H1 (cell line): ENCODE results near the gene ITPK1. TPM values are rescaled to one million over a fixed set of nuclear protein-coding genes. Genes with fewer than 3 reads are reported as not detected.

Experiments used
- CTCF ChIA-PET: fragments of 300-600 bp; sonication (Branson Sonifier 250); formaldehyde crosslinking; loops from one replicate; lab custom pipeline; 2021; ENCODE audit not compliant: partially characterized antibody; lab: Charles Lee
- POLR2A ChIA-PET: fragments of 300-600 bp; sonication (Branson Sonifier 250); formaldehyde crosslinking; loops from one replicate; lab custom pipeline; 2021; ENCODE audit warnings: inconsistent platforms; ENCODE audit not compliant: partially characterized antibody; lab: Charles Lee
- DNase-seq, 2 experiments: peaks; one replicate each; pipeline versions ENCODE4 v3.0.0 to v3.0.0-alpha.2; 2010 to 2022; ENCODE audit warnings: low spot score in 2 of 2, low read depth in 1 of 2, mixed read lengths in 1 of 2
- FAIRE-seq: peaks from 2 replicates; lab custom pipeline; 2011; peaks lifted over from hg19 to GRCh38; lab: Jason Lieb, UNC
- H2AFZ ChIP-seq: 2 replicates; pipeline ENCODE4 v1.8.1; 2012; ENCODE audit warnings: low read length, inconsistent platforms
- H2AK5ac ChIP-seq: 2 replicates; pipeline ENCODE4 v1.6.1; 2013; ENCODE audit warnings: low read depth, low read length
- H2BK120ac ChIP-seq: replicated peaks from 2 replicates; pipeline ENCODE3; 2013; ENCODE audit warnings: low read depth, low read length, inconsistent platforms
- H2BK12ac ChIP-seq: 2 replicates; pipeline ENCODE4 v1.6.1; 2013; ENCODE audit warnings: low read depth, low read length
- H2BK15ac ChIP-seq: 2 replicates; pipeline ENCODE4 v1.6.1; 2013; ENCODE audit warnings: low read length
- H2BK20ac ChIP-seq: 2 replicates; pipeline ENCODE4 v1.6.1; 2013; ENCODE audit warnings: low read length
- H2BK5ac ChIP-seq: 2 replicates; pipeline ENCODE4 v1.6.1; 2013; ENCODE audit warnings: low read depth, low read length
- H3K14ac ChIP-seq: 2 replicates; pipeline ENCODE4 v1.6.1; 2013; ENCODE audit warnings: inconsistent platforms; ENCODE audit not compliant: insufficient read length
- H3K18ac ChIP-seq: 2 replicates; pipeline ENCODE4 v1.6.1; 2013; ENCODE audit warnings: low read length; ENCODE audit errors: extremely low read depth
- H3K23ac ChIP-seq: 2 replicates; pipeline ENCODE4 v1.6.1; 2013; ENCODE audit warnings: inconsistent platforms; ENCODE audit not compliant: insufficient read length
- H3K23me2 ChIP-seq: 2 replicates; pipeline ENCODE4 v1.6.1; 2013; ENCODE audit warnings: low read depth, low read length
- H3K27ac ChIP-seq: 2 replicates; pipeline ENCODE4 v1.6.1; 2011; ENCODE audit warnings: low read depth, low read length, inconsistent platforms
- H3K27me3 ChIP-seq, 4 experiments: replicated peaks in 1 of 4; 1 replicate in 1 of 4; 2 replicates in 3 of 4; pipeline versions ENCODE4 v1.6.1 to v1.8.1; 2011 to 2013; ENCODE audit warnings: low read length in 3 of 4, mild to moderate bottlenecking in 3 of 4, inconsistent platforms in 2 of 4, mixed read lengths in 2 of 4, moderate library complexity in 1 of 4; ENCODE audit not compliant: control insufficient read depth in 3 of 4, insufficient read depth in 3 of 4; ENCODE audit errors: extremely low read depth in 1 of 4
- H3K36me3 ChIP-seq, 4 experiments: 2 replicates each; pipeline versions ENCODE4 v1.6.1 to v1.8.1; 2011 to 2013; ENCODE audit warnings: mild to moderate bottlenecking in 4 of 4, low read length in 3 of 4, moderate library complexity in 2 of 4, control low read depth in 1 of 4, inconsistent platforms in 1 of 4; ENCODE audit not compliant: insufficient read depth in 4 of 4, control insufficient read depth in 2 of 4
- H3K4ac ChIP-seq: replicated peaks from 2 replicates; pipeline ENCODE3; 2013; ENCODE audit warnings: low read length, low read depth, mixed read lengths, inconsistent platforms; ENCODE audit not compliant: insufficient read length
- H3K4me1 ChIP-seq, 4 experiments: replicated peaks in 1 of 4; 1 replicate in 1 of 4; 2 replicates in 3 of 4; pipeline versions ENCODE4 v1.6.1 to v1.8.1; 2011 to 2013; ENCODE audit warnings: low read length in 3 of 4, inconsistent platforms in 2 of 4, mixed read lengths in 1 of 4; ENCODE audit not compliant: insufficient read depth in 4 of 4, control insufficient read depth in 3 of 4
- H3K4me2 ChIP-seq, 2 experiments: 2 replicates each; pipeline versions ENCODE4 v1.6.1 to v1.8.1; 2011 to 2013; ENCODE audit warnings: low read depth in 2 of 2, low read length in 2 of 2, control low read depth in 1 of 2, inconsistent platforms in 1 of 2, mild to moderate bottlenecking in 1 of 2; ENCODE audit not compliant: insufficient read depth in 1 of 2
- H3K4me3 ChIP-seq, 4 experiments: fragments of 200-600, 300-600 bp in 1 of 4; sonication (generic), shearing (Covaris generic), sonication (Bioruptor Twin) in 1 of 4; 2 replicates each; pipeline versions ENCODE4 v1.5.1 to v1.8.1; 2011 to 2016; ENCODE audit warnings: low read length in 4 of 4, low read depth in 3 of 4, control low read depth in 2 of 4, inconsistent platforms in 2 of 4, mild to moderate bottlenecking in 2 of 4, mixed read lengths in 1 of 4, moderate library complexity in 1 of 4; ENCODE audit not compliant: insufficient read depth in 2 of 4; ENCODE audit errors: extremely low read depth in 1 of 4
- H3K56ac ChIP-seq: replicated peaks from 2 replicates; pipeline ENCODE3; 2013; ENCODE audit warnings: low read depth, mild to moderate bottlenecking, mixed read lengths, low read length, inconsistent platforms; ENCODE audit not compliant: insufficient read length
- H3K79me1 ChIP-seq: 2 replicates; pipeline ENCODE4 v1.6.1; 2013; ENCODE audit warnings: low read depth, low read length, control low read depth
- H3K79me2 ChIP-seq, 2 experiments: 2 replicates each; pipeline versions ENCODE4 v1.6.1 to v1.8.1; 2012 to 2013; ENCODE audit warnings: low read length in 2 of 2, mild to moderate bottlenecking in 2 of 2, inconsistent platforms in 1 of 2; ENCODE audit not compliant: insufficient read depth in 2 of 2, control insufficient read depth in 1 of 2
- H3K9ac ChIP-seq, 4 experiments: replicated peaks in 1 of 4; 1 replicate in 1 of 4; 2 replicates in 3 of 4; pipeline versions ENCODE4 v1.6.1 to v1.8.1; 2011 to 2013; ENCODE audit warnings: low read depth in 3 of 4, low read length in 3 of 4, control low read depth in 2 of 4, mild to moderate bottlenecking in 2 of 4, moderate library complexity in 2 of 4, inconsistent platforms in 1 of 4; ENCODE audit errors: extremely low read depth in 1 of 4
- H3K9me3 ChIP-seq, 2 experiments: 2 replicates each; pipeline versions ENCODE4 v1.6.1 to v1.8.1; 2012 to 2013; ENCODE audit warnings: mild to moderate bottlenecking in 2 of 2, moderate library complexity in 2 of 2, control low read depth in 1 of 2, inconsistent platforms in 1 of 2, low read depth in 1 of 2, low read length in 1 of 2, mixed read lengths in 1 of 2; ENCODE audit not compliant: insufficient read depth in 2 of 2
- H4K20me1 ChIP-seq, 2 experiments: replicated peaks in 1 of 2; 2 replicates each; pipeline versions ENCODE3 to v1.8.1; 2011 to 2013; ENCODE audit warnings: inconsistent platforms in 2 of 2, low read length in 2 of 2, mild to moderate bottlenecking in 1 of 2; ENCODE audit not compliant: insufficient read depth in 2 of 2, control insufficient read depth in 1 of 2
- H4K5ac ChIP-seq: 2 replicates; pipeline ENCODE4 v1.6.1; 2013; ENCODE audit warnings: low read length, low read depth, mixed read lengths, inconsistent platforms; ENCODE audit not compliant: insufficient read length
- H4K8ac ChIP-seq: 2 replicates; pipeline ENCODE4 v1.8.0; 2013; ENCODE audit warnings: mild to moderate bottlenecking, moderate library complexity, low read length, inconsistent platforms; ENCODE audit not compliant: insufficient read depth; ENCODE audit errors: extremely low read depth
- H4K91ac ChIP-seq: replicated peaks from 2 replicates; pipeline ENCODE3; 2013; ENCODE audit warnings: low read length, mixed read lengths, inconsistent platforms; ENCODE audit not compliant: insufficient read length
- ASH2L ChIP-seq: fragments of 200-600, 300-600 bp; sonication (generic); IDR thresholded peaks from one replicate; pipeline ENCODE4 v1.7.1; 2017; ENCODE audit warnings: low read length
- CBX8 ChIP-seq: fragments of 300-800, 300-1000 bp; sonication (generic); IDR thresholded peaks from 2 replicates; pipeline ENCODE4 v1.7.1; 2016; ENCODE audit warnings: low read depth, low read length, borderline replicate concordance
- CTBP2 ChIP-seq: IDR thresholded peaks from 2 replicates; pipeline ENCODE4 v1.7.0; 2011; ENCODE audit warnings: borderline replicate concordance, mild to moderate bottlenecking, moderate library complexity, mixed read lengths, low read length; ENCODE audit not compliant: insufficient read depth, insufficient read length
- FOSL1 ChIP-seq: IDR thresholded peaks from 2 replicates; pipeline ENCODE4 v1.6.1; 2011; ENCODE audit warnings: mild to moderate bottlenecking, low read depth, low read length, moderate library complexity; ENCODE audit not compliant: insufficient read depth
- GTF2F1 ChIP-seq: IDR thresholded peaks from 2 replicates; pipeline ENCODE4 v1.6.1; 2012; ENCODE audit warnings: low read depth, low read length, improper control_type of control experiment, borderline replicate concordance
- HDAC6 ChIP-seq: IDR thresholded peaks from one replicate; pipeline ENCODE4 v1.7.1; 2012; ENCODE audit warnings: low read depth, mild to moderate bottlenecking, inconsistent platforms, low read length, moderate library complexity
- NRF1 ChIP-seq: IDR thresholded peaks from 2 replicates; pipeline ENCODE4 v1.6.1; 2011; ENCODE audit warnings: mild to moderate bottlenecking, low read depth, low read length, improper control_type of control experiment
- POU5F1 ChIP-seq: IDR thresholded peaks from 2 replicates; pipeline ENCODE4 v1.6.1; 2011; ENCODE audit warnings: low read depth, mild to moderate bottlenecking, low read length, moderate library complexity
- RFX5 ChIP-seq: IDR thresholded peaks from 2 replicates; pipeline ENCODE4 v1.6.1; 2011; ENCODE audit warnings: low read depth, low read length, improper control_type of control experiment, borderline replicate concordance
- RXRA ChIP-seq: IDR thresholded peaks from 2 replicates; pipeline ENCODE4 v1.6.1; 2011; ENCODE audit warnings: low read depth, mild to moderate bottlenecking, low read length, moderate library complexity; ENCODE audit not compliant: insufficient read depth
- SIN3A ChIP-seq, 2 experiments: IDR thresholded peaks in 1 of 2; conservative IDR thresholded peaks in 1 of 2; 2 replicates each; pipeline ENCODE4 v1.6.1; 2011 to 2012; ENCODE audit warnings: low read length in 2 of 2, improper control_type of control experiment in 1 of 2, low read depth in 1 of 2, mild to moderate bottlenecking in 1 of 2
- WGBS, 2 experiments: shearing (Covaris generic) in 1 of 2; methylation state at CpG; one replicate each; pipeline versions ENCODE4 v1.1.6 to v1.1.7; 2013 to 2015; ENCODE audit warnings: low lambda C conversion rate in 2 of 2, mixed read lengths in 2 of 2, inconsistent platforms in 1 of 2, low coverage in 1 of 2, missing lambda C conversion rate in 1 of 2; ENCODE audit not compliant: insufficient replicate concordance in 2 of 2, insufficient coverage in 1 of 2, insufficient read length in 1 of 2; ENCODE audit errors: extremely low coverage in 1 of 2, missing lambda C conversion rate in 1 of 2; 5-methylcytosine and 5-hydroxymethylcytosine counted together
- polyA plus RNA-seq, 7 experiments: library from polyadenylated mRNA; depleted of rRNA in 3 of 7; stranded (reverse) in 5 of 7; unstranded in 2 of 7; fragments of >200 nt in 5 of 7; fragments of 200-250 nt in 2 of 7; gene quantifications; 1 replicate in 5 of 7; 2 replicates in 1 of 7; 4 replicates in 1 of 7; pipeline versions ENCODE4 v1.2.1 to v1.2.3, GENCODE V29; 2011 to 2013; ENCODE audit warnings: missing spikeins in 2 of 7, mixed read lengths in 2 of 7
- total RNA-seq: library from RNA; stranded (reverse); fragmentation: NEBNext Ultra II Directional; extraction: Animal tissue kit (Norgen Biotek cat#: 25700); gene quantifications from 2 replicates; pipeline ENCODE4 v1.2.1, GENCODE V29; 2021

The ITPK1 gene
- total and polyA plus RNA-seq, 2 of the 8 experiments (the other 6 are each of a cell fraction or from before 2014, with no cell fraction given) = 108 to 143 TPM

- H3K4ac ChIP-seq = no peak overlapping the region
- no peak overlapping the region for H3K18ac ChIP-seq
- no peak overlapping the region for H2AK5ac ChIP-seq
- H2BK120ac ChIP-seq = no peak overlapping the region
- TF ChIP-seq POU5F1 (no peak), SIN3A (conservative IDR thresholded peaks at IDR 0.05 in 1 of 2, IDR thresholded peaks at IDR 0.05 in 1 of 2; ENCODE audit: low read depth in 1 of 2, low read length in 2 of 2) (no peak), NRF1 (no peak), RXRA (no peak), HDAC6 (no peak), CBX8 (no peak), FOSL1 (no peak), RFX5 (no peak), ASH2L (no peak), CTBP2 (no peak), GTF2F1 (no peak)
- no peak overlapping the region for H4K5ac ChIP-seq
- WGBS, 2 experiments = 80% methylated on average over 5 of the region's 5 CpGs; no CpG with 5 or more reads in 1 of the 2 experiments
- no peak overlapping the region for H2BK20ac ChIP-seq
- peaks cover 6 to 29% (median 18%) of the 10 kb centered on the region in 4 experiments for H3K36me3 ChIP-seq
- ChIA-PET POLR2A (no interaction called here), CTCF (interaction anchor here (0.6 to 5.9 kb wide), 18 partner anchors 8 to 270 kb away, joined by 3 to 43 read pairs (median 4); no protein-coding TSS in a partner anchor)
- H2AFZ ChIP-seq = no peak overlapping the region
- no peaks in the 10 kb centered on the region for H3K27me3 ChIP-seq
- no peaks in the 10 kb centered on the region for H3K9me3 ChIP-seq
- no peak overlapping the region for H3K23ac ChIP-seq
- H2BK5ac ChIP-seq = no peak overlapping the region
- H3K4me2 ChIP-seq = no peak overlapping the region
- peaks cover 0 to 3% (median 0%) of the 10 kb centered on the region in 4 experiments; a peak in 1 of 7 replicates for H3K4me1 ChIP-seq
- no peaks in the 10 kb centered on the region for H3K79me1 ChIP-seq
- no peaks in the 10 kb centered on the region for H3K23me2 ChIP-seq
- H4K8ac ChIP-seq = no peak overlapping the region; the same call in 1 of the 2 replicates
- no peak overlapping the region for H2BK12ac ChIP-seq
- H3K9ac ChIP-seq = no peak overlapping the region
- no peak for FAIRE-seq
- H4K91ac ChIP-seq = no peak overlapping the region
- no peaks in the 10 kb centered on the region for H3K79me2 ChIP-seq
- H2BK15ac ChIP-seq = no peak overlapping the region
- H4K20me1 ChIP-seq = peaks cover 5 to 7% of the 10 kb centered on the region in 2 experiments
- H3K27ac ChIP-seq = no peak overlapping the region
- DNase-seq = no peak
- H3K4me3 ChIP-seq = no peak overlapping the region
- no peak overlapping the region for H3K56ac ChIP-seq
- no peak overlapping the region for H3K14ac ChIP-seq
Observed at GRCh38 chr14:92954933-92955332, 160.8 kb downstream of the ITPK1 start.
